ENCODE measurements around the gene BICC1. TPM values are rescaled to one million over a fixed set of nuclear protein-coding genes. Genes with fewer than 3 reads are reported as not detected.
A peak's percentile ranks its signal among the peaks of the same experiment; 100 is the strongest.

BICC1 gene
- total and polyA plus RNA-seq, 4 donors = 5.9 to 54.2 (median 22.2) TPM

GRCh38 chr10:58784361-58784760 is 271.7 kb downstream of the BICC1 start:
- Histone ChIP-seq H3K4me1 (ENCODE audit: control insufficient read depth, insufficient read depth, low read length) (no peaks in the 10 kb centered on the region), H3K4me3 (ENCODE audit: low read depth, low read length) (no peak overlapping the region), H3K36me3 (ENCODE audit: control insufficient read depth, insufficient read depth, low read length) (no peaks in the 10 kb centered on the region), H3K27ac (ENCODE audit: low read depth, low read length) (no peak overlapping the region), H3K27me3 (ENCODE audit: control insufficient read depth, insufficient read depth, low read length) (no peaks in the 10 kb centered on the region), H3K9me3 (ENCODE audit: control insufficient read depth, insufficient read depth, low read length) (no peaks in the 10 kb centered on the region)
- no peak for DNase-seq (ENCODE audit: low read depth in 4 of 6, low spot score in 6 of 6)
- no CpG with 5 or more reads among the region's 4 CpGs for WGBS (ENCODE audit: insufficient coverage)

GRCh38 chr10:58785354-58785753 is 272.7 kb downstream of the BICC1 start:
- no peak for DNase-seq (ENCODE audit: low read depth in 4 of 6, low spot score in 6 of 6)
- Histone ChIP-seq H3K27me3 (ENCODE audit: control insufficient read depth, insufficient read depth, low read length) (no peaks in the 10 kb centered on the region), H3K36me3 (ENCODE audit: control insufficient read depth, insufficient read depth, low read length) (no peaks in the 10 kb centered on the region), H3K27ac (ENCODE audit: low read depth, low read length) (no peak overlapping the region), H3K4me1 (ENCODE audit: control insufficient read depth, insufficient read depth, low read length) (no peaks in the 10 kb centered on the region), H3K9me3 (ENCODE audit: control insufficient read depth, insufficient read depth, low read length) (no peaks in the 10 kb centered on the region), H3K4me3 (ENCODE audit: low read depth, low read length) (no peak overlapping the region)
- WGBS (ENCODE audit: insufficient coverage) = no CpG with 5 or more reads among the region's 3 CpGs

GRCh38 chr10:58791137-58791536 is 278.5 kb downstream of the BICC1 start:
- Histone ChIP-seq H3K4me3 (ENCODE audit: low read depth, low read length) (no peak overlapping the region), H3K27me3 (ENCODE audit: control insufficient read depth, insufficient read depth, low read length) (no peaks in the 10 kb centered on the region), H3K4me1 (ENCODE audit: control insufficient read depth, insufficient read depth, low read length) (peaks cover under 1% of the 10 kb centered on the region), H3K36me3 (ENCODE audit: control insufficient read depth, insufficient read depth, low read length) (no peaks in the 10 kb centered on the region), H3K9me3 (ENCODE audit: control insufficient read depth, insufficient read depth, low read length) (peaks cover 2% of the 10 kb centered on the region), H3K27ac (ENCODE audit: low read depth, low read length) (no peak overlapping the region)
- WGBS (ENCODE audit: insufficient coverage) = no CpG with 5 or more reads among the region's 6 CpGs
- DNase-seq (ENCODE audit: low read depth in 4 of 6, low spot score in 6 of 6) = no peak

- Histone ChIP-seq H3K9me3 (ENCODE audit: control insufficient read depth, insufficient read depth, low read length) (peaks cover 2% of the 10 kb centered on the region), H3K4me3 (ENCODE audit: low read depth, low read length) (no peak overlapping the region), H3K4me1 (ENCODE audit: control insufficient read depth, insufficient read depth, low read length) (peaks cover 3% of the 10 kb centered on the region), H3K27ac (ENCODE audit: low read depth, low read length) (no peak overlapping the region), H3K27me3 (ENCODE audit: control insufficient read depth, insufficient read depth, low read length) (no peaks in the 10 kb centered on the region), H3K36me3 (ENCODE audit: control insufficient read depth, insufficient read depth, low read length) (no peaks in the 10 kb centered on the region)
- DNase-seq (ENCODE audit: low read depth in 4 of 6, low spot score in 6 of 6) = no peak
Observed at GRCh38 chr10:58795560-58795959, 282.9 kb downstream of the BICC1 start.

GRCh38 chr10:58796242-58796641 is 283.6 kb downstream of the BICC1 start:
- peak in 4 of 6 donors; percentile 54 to 96 (median 70) for DNase-seq (ENCODE audit: low read depth in 4 of 6, low spot score in 6 of 6)
- Histone ChIP-seq H3K4me1 (ENCODE audit: control insufficient read depth, insufficient read depth, low read length) (peaks cover 3% of the 10 kb centered on the region), H3K36me3 (ENCODE audit: control insufficient read depth, insufficient read depth, low read length) (no peaks in the 10 kb centered on the region), H3K27me3 (ENCODE audit: control insufficient read depth, insufficient read depth, low read length) (no peaks in the 10 kb centered on the region), H3K4me3 (ENCODE audit: low read depth, low read length) (no peak overlapping the region), H3K9me3 (ENCODE audit: control insufficient read depth, insufficient read depth, low read length) (peaks cover 2% of the 10 kb centered on the region), H3K27ac (ENCODE audit: low read depth, low read length) (no peak overlapping the region)
- 33% methylated on average over 2 of the region's 7 CpGs for WGBS (ENCODE audit: insufficient coverage)

GRCh38 chr10:58796824-58797223 is 284.2 kb downstream of the BICC1 start:
- H3K9me3 ChIP-seq (ENCODE audit: control insufficient read depth, insufficient read depth, low read length) = peaks cover 2% of the 10 kb centered on the region
- DNase-seq (ENCODE audit: low read depth in 4 of 6, low spot score in 6 of 6) = peak in 1 of 6 donors; percentile 81
- WGBS (ENCODE audit: insufficient coverage) = 67% methylated on average over 3 of the region's 4 CpGs
- H3K27me3 ChIP-seq (ENCODE audit: control insufficient read depth, insufficient read depth, low read length) = no peaks in the 10 kb centered on the region
- no peak overlapping the region for H3K27ac ChIP-seq (ENCODE audit: low read depth, low read length)
- peaks cover 3% of the 10 kb centered on the region for H3K4me1 ChIP-seq (ENCODE audit: control insufficient read depth, insufficient read depth, low read length)
- H3K36me3 ChIP-seq (ENCODE audit: control insufficient read depth, insufficient read depth, low read length) = no peaks in the 10 kb centered on the region
- no peak overlapping the region for H3K4me3 ChIP-seq (ENCODE audit: low read depth, low read length)

- Histone ChIP-seq H3K4me1 (ENCODE audit: control insufficient read depth, insufficient read depth, low read length) (peaks cover 3% of the 10 kb centered on the region), H3K9me3 (ENCODE audit: control insufficient read depth, insufficient read depth, low read length) (peaks cover under 1% of the 10 kb centered on the region), H3K36me3 (ENCODE audit: control insufficient read depth, insufficient read depth, low read length) (no peaks in the 10 kb centered on the region), H3K4me3 (ENCODE audit: low read depth, low read length) (no peak overlapping the region), H3K27ac (ENCODE audit: low read depth, low read length) (no peak overlapping the region), H3K27me3 (ENCODE audit: control insufficient read depth, insufficient read depth, low read length) (no peaks in the 10 kb centered on the region)
- DNase-seq (ENCODE audit: low read depth in 4 of 6, low spot score in 6 of 6) = peak in 1 of 6 donors; percentile 26
Observed at GRCh38 chr10:58797356-58797755, 284.7 kb downstream of the BICC1 start.

- 82% methylated on average over 1 of the region's 1 CpG for WGBS (ENCODE audit: insufficient coverage)
- no peak overlapping the region for H3K4me3 ChIP-seq (ENCODE audit: low read depth, low read length)
Observed at GRCh38 chr10:58802047-58802446, 289.4 kb downstream of the BICC1 start.

GRCh38 chr10:58806323-58806722 is 293.7 kb downstream of the BICC1 start:
- peaks cover 6% of the 10 kb centered on the region for H3K36me3 ChIP-seq (ENCODE audit: control insufficient read depth, insufficient read depth, low read length)
- DNase-seq (ENCODE audit: low read depth in 4 of 6, low spot score in 6 of 6) = no peak
- no peaks in the 10 kb centered on the region for H3K27me3 ChIP-seq (ENCODE audit: control insufficient read depth, insufficient read depth, low read length)
- H3K9me3 ChIP-seq (ENCODE audit: control insufficient read depth, insufficient read depth, low read length) = no peaks in the 10 kb centered on the region
- H3K4me1 ChIP-seq (ENCODE audit: control insufficient read depth, insufficient read depth, low read length) = no peaks in the 10 kb centered on the region
- H3K4me3 ChIP-seq (ENCODE audit: low read depth, low read length) = no peak overlapping the region
- no peak overlapping the region for H3K27ac ChIP-seq (ENCODE audit: low read depth, low read length)
- WGBS (ENCODE audit: insufficient coverage) = no CpG with 5 or more reads among the region's 1 CpG

More at GRCh38 chr10:58802047-58802446, 289.4 kb downstream of the BICC1 start:
- no peak for DNase-seq (ENCODE audit: low read depth in 4 of 6, low spot score in 6 of 6)
- no peaks in the 10 kb centered on the region for H3K9me3 ChIP-seq (ENCODE audit: control insufficient read depth, insufficient read depth, low read length)
- no peak overlapping the region for H3K27ac ChIP-seq (ENCODE audit: low read depth, low read length)
- peaks cover 3% of the 10 kb centered on the region for H3K36me3 ChIP-seq (ENCODE audit: control insufficient read depth, insufficient read depth, low read length)
- no peaks in the 10 kb centered on the region for H3K27me3 ChIP-seq (ENCODE audit: control insufficient read depth, insufficient read depth, low read length)
- H3K4me1 ChIP-seq (ENCODE audit: control insufficient read depth, insufficient read depth, low read length) = no peaks in the 10 kb centered on the region

GRCh38 chr10:58806970-58807628 is 294.4 kb downstream of the BICC1 start:
- peaks cover 6% of the 10 kb centered on the region for H3K36me3 ChIP-seq (ENCODE audit: control insufficient read depth, insufficient read depth, low read length)
- H3K4me3 ChIP-seq (ENCODE audit: low read depth, low read length) = no peak overlapping the region
- no peak overlapping the region for H3K27ac ChIP-seq (ENCODE audit: low read depth, low read length)
- no peaks in the 10 kb centered on the region for H3K27me3 ChIP-seq (ENCODE audit: control insufficient read depth, insufficient read depth, low read length)
- no peaks in the 10 kb centered on the region for H3K9me3 ChIP-seq (ENCODE audit: control insufficient read depth, insufficient read depth, low read length)
- no peak for DNase-seq (ENCODE audit: low read depth in 4 of 6, low spot score in 6 of 6)
- H3K4me1 ChIP-seq (ENCODE audit: control insufficient read depth, insufficient read depth, low read length) = no peaks in the 10 kb centered on the region
- 100% methylated on average over 4 of the region's 4 CpGs for WGBS (ENCODE audit: insufficient coverage)

Data from spinal cord (tissue), 10 donors.